GM19238 (cell line): ENCODE measurements around the gene FBXO8.
"Not testable (repeated sequence)": the region's sequence is repeated elsewhere in the genome, so short reads cannot be mapped to it uniquely, and the experiment has no call there.

ENCODE experiments used
- DNase-seq: peaks from one replicate; pipeline ENCODE4 v3.0.0; 2011; ENCODE audit warnings: low spot score; ENCODE audit not compliant: insufficient read length

FBXO8 gene

GRCh38 chr4:174283507-174284471 lies at the start of gene FBXO8, which contains the start of gene CEP44:
FBXO8 (minus strand) TSS chr4:174283667; CDS start chr4:174263092, 20,575 bp downstream.
CEP44 (plus strand) TSS chr4:174283911; CDS start chr4:174299122, 15,211 bp downstream.
- DNase-seq: peak; percentile 29

- no peak for DNase-seq
Measured at GRCh38 chr4:174332741-174333493, 49.5 kb upstream of the FBXO8 start.

GRCh38 chr4:174324725-174325124 lies 41.3 kb upstream of the FBXO8 start:
- no peak for DNase-seq

- no peak for DNase-seq
Measured at GRCh38 chr4:174324236-174324635, 40.8 kb upstream of the FBXO8 start.

GRCh38 chr4:174320494-174321199 lies 37.2 kb upstream of the FBXO8 start:
- no peak for DNase-seq

GRCh38 chr4:174318829-174319764 lies 35.6 kb upstream of the FBXO8 start:
- no peak for DNase-seq

GRCh38 chr4:174317531-174317930 lies 34.1 kb upstream of the FBXO8 start:
- no peak for DNase-seq

GRCh38 chr4:174316954-174317353 lies 33.5 kb upstream of the FBXO8 start:
- no peak for DNase-seq

GRCh38 chr4:174316546-174316945 lies 33.1 kb upstream of the FBXO8 start:
- no peak for DNase-seq

- no peak for DNase-seq
Measured at GRCh38 chr4:174314770-174315169, 31.3 kb upstream of the FBXO8 start.

GRCh38 chr4:174314274-174314673 lies 30.8 kb upstream of the FBXO8 start:
- DNase-seq: no peak

- no peak for DNase-seq
Measured at GRCh38 chr4:174312993-174313392, 29.5 kb upstream of the FBXO8 start.

- no peak for DNase-seq
Measured at GRCh38 chr4:174307694-174308093, 24.2 kb upstream of the FBXO8 start.

- no peak for DNase-seq
Measured at GRCh38 chr4:174305961-174306360, 22.5 kb upstream of the FBXO8 start.

GRCh38 chr4:174304664-174305063 lies 21.2 kb upstream of the FBXO8 start:
- DNase-seq: no peak

- DNase-seq: no peak
Measured at GRCh38 chr4:174303687-174304086, 20.2 kb upstream of the FBXO8 start.

GRCh38 chr4:174295142-174295541 lies 11.7 kb upstream of the FBXO8 start:
- not testable (repeated sequence) for DNase-seq

- DNase-seq: not testable (repeated sequence)
Measured at GRCh38 chr4:174294641-174295040, 11.2 kb upstream of the FBXO8 start.

GRCh38 chr4:174292473-174292872 lies 9.0 kb upstream of the FBXO8 start:
- no peak for DNase-seq

- DNase-seq: no peak
Measured at GRCh38 chr4:174286870-174287269, 3.4 kb upstream of the FBXO8 start.
